BE2C (cell line): ENCODE results near the gene C3AR1.
A peak's percentile ranks its signal among the peaks of the same experiment; 100 is the strongest.

Experiments used
- DNase-seq: peaks from one replicate; pipeline ENCODE4 v3.0.0-alpha.2; 2020
- H3K27me3 ChIP-seq: fragments of 250-450 bp; sonication (Bioruptor Pico); 2 replicates; pipeline ENCODE4 v1.5.1; 2020; ENCODE audit warnings: mild to moderate bottlenecking
- H3K36me3 ChIP-seq: fragments of 250-450 bp; sonication (Bioruptor Pico); 2 replicates; pipeline ENCODE4 v1.5.1; 2020; ENCODE audit warnings: mild to moderate bottlenecking
- H3K4me1 ChIP-seq: fragments of 250-450 bp; sonication (Bioruptor Pico); 2 replicates; pipeline ENCODE4 v1.5.1; 2020
- H3K4me3 ChIP-seq: 2 replicates; pipeline ENCODE4 v1.5.1; 2011; ENCODE audit warnings: low read depth, low read length
- H3K9me3 ChIP-seq: fragments of 250-450 bp; sonication (Bioruptor Pico); 2 replicates; pipeline ENCODE4 v1.5.1; 2020
- CTCF ChIP-seq: IDR thresholded peaks from 2 replicates; pipeline ENCODE4 v1.5.1; 2012; ENCODE audit warnings: mild to moderate bottlenecking, low read depth, low read length

C3AR1 gene

GRCh38 chr12:8038659-8039114, 27.5 kb downstream of the C3AR1 start:
- Histone ChIP-seq H3K27me3 (no peaks in the 10 kb centered on the region), H3K9me3 (no peaks in the 10 kb centered on the region), H3K4me1 (peaks cover 11% of the 10 kb centered on the region), H3K4me3 (peak overlapping the region; percentile 46), H3K36me3 (peaks cover 6% of the 10 kb centered on the region)
- TF ChIP-seq CTCF, result no peak
- peak; percentile 69 for DNase-seq

GRCh38 chr12:8037947-8038346, 28.2 kb downstream of the C3AR1 start:
- Histone ChIP-seq H3K4me3 (peak overlapping the region; percentile 46; the same call in 1 of the 2 replicates), H3K4me1 (peaks cover 15% of the 10 kb centered on the region), H3K27me3 (no peaks in the 10 kb centered on the region), H3K36me3 (peaks cover 6% of the 10 kb centered on the region), H3K9me3 (no peaks in the 10 kb centered on the region)
- TF ChIP-seq CTCF, result no peak
- no peak for DNase-seq

- H3K4me3 ChIP-seq, result no peak overlapping the region
- no peaks in the 10 kb centered on the region for H3K9me3 ChIP-seq
- peaks cover 15% of the 10 kb centered on the region for H3K4me1 ChIP-seq
- no peak for DNase-seq
- TF ChIP-seq CTCF, result no peak
- H3K27me3 ChIP-seq, result no peaks in the 10 kb centered on the region
- H3K36me3 ChIP-seq, result no peaks in the 10 kb centered on the region; the same call in none of the 2 replicates
Observed at GRCh38 chr12:8037046-8037663, 29.0 kb downstream of the C3AR1 start.

GRCh38 chr12:8036346-8036745, 29.8 kb downstream of the C3AR1 start:
- Histone ChIP-seq H3K4me3 (no peak overlapping the region), H3K9me3 (no peaks in the 10 kb centered on the region), H3K4me1 (peaks cover 15% of the 10 kb centered on the region), H3K36me3 (no peaks in the 10 kb centered on the region), H3K27me3 (no peaks in the 10 kb centered on the region)
- TF ChIP-seq CTCF, result no peak
- no peak for DNase-seq

- Histone ChIP-seq H3K9me3 (no peaks in the 10 kb centered on the region), H3K36me3 (no peaks in the 10 kb centered on the region), H3K27me3 (no peaks in the 10 kb centered on the region), H3K4me3 (no peak overlapping the region), H3K4me1 (peaks cover 15% of the 10 kb centered on the region)
- TF ChIP-seq CTCF, result no peak
- DNase-seq, result no peak
Observed at GRCh38 chr12:8035440-8036010, 30.6 kb downstream of the C3AR1 start.

GRCh38 chr12:8034802-8035201, 31.4 kb downstream of the C3AR1 start:
- Histone ChIP-seq H3K36me3 (no peaks in the 10 kb centered on the region), H3K4me3 (no peak overlapping the region), H3K4me1 (peaks cover 15% of the 10 kb centered on the region), H3K9me3 (no peaks in the 10 kb centered on the region), H3K27me3 (no peaks in the 10 kb centered on the region)
- no peak for TF ChIP-seq CTCF
- no peak for DNase-seq
